A673 (cell line): ENCODE data around the gene STPG3. TPM values are rescaled to one million over a fixed set of nuclear protein-coding genes. Genes with fewer than 3 reads are reported as not detected.

ENCODE experiments used
- BruUV-seq: library from RNA; stranded (reverse); fragments of 400-500 nt; replicated peaks from 2 replicates; lab custom pipeline; 2021; lab: Mats Ljungman, UMichigan
- CTCF ChIA-PET: fragments of 300-600 bp; sonication (Branson Sonifier 250); formaldehyde crosslinking; loops from one replicate; lab custom pipeline; 2022; ENCODE audit warnings: antibody characterized with exemption; lab: Charles Lee
- POLR2A ChIA-PET: fragments of 300-600 bp; sonication (Branson Sonifier 250); formaldehyde crosslinking; loops from one replicate; lab custom pipeline; 2022; ENCODE audit warnings: antibody characterized with exemption; ENCODE audit not compliant: low non-redundant PET; lab: Charles Lee
- DNase-seq: peaks from one replicate; pipeline ENCODE4 v3.0.0-alpha.2; 2015; ENCODE audit warnings: low spot score
- H3K27ac ChIP-seq: fragments of 200-600 bp; sonication (generic); 2 replicates; pipeline ENCODE4 v1.5.1; 2016; ENCODE audit warnings: mixed run types, low read depth, mild to moderate bottlenecking, mixed read lengths, antibody characterized with exemption, low read length; ENCODE audit not compliant: poor library complexity, severe bottlenecking
- H3K27me3 ChIP-seq: fragments of 200-600 bp; sonication (generic); replicated peaks from 2 replicates; pipeline ENCODE4 v1.6.1; 2017; ENCODE audit warnings: mixed run types, low read depth, mild to moderate bottlenecking, mixed read lengths, antibody characterized with exemption, low read length; ENCODE audit not compliant: insufficient read depth, poor library complexity
- H3K36me3 ChIP-seq: fragments of 200-600 bp; sonication (generic); 2 replicates; pipeline ENCODE4 v1.6.1; 2016; ENCODE audit warnings: mixed run types, mild to moderate bottlenecking, mixed read lengths, antibody characterized with exemption, low read length; ENCODE audit not compliant: insufficient read depth, poor library complexity, severe bottlenecking
- H3K4me1 ChIP-seq: fragments of 200-600 bp; sonication (generic); 2 replicates; pipeline ENCODE4 v1.6.1; 2017; ENCODE audit warnings: mixed run types, mild to moderate bottlenecking, mixed read lengths, antibody characterized with exemption, low read length; ENCODE audit not compliant: insufficient read depth, poor library complexity, severe bottlenecking
- H3K4me3 ChIP-seq: fragments of 200-600 bp; sonication (generic); 2 replicates; pipeline ENCODE4 v1.5.1; 2016; ENCODE audit warnings: low read depth, mixed run types, mild to moderate bottlenecking, mixed read lengths, low read length; ENCODE audit not compliant: poor library complexity, severe bottlenecking
- H3K9me3 ChIP-seq: fragments of 200-600 bp; sonication (generic); 2 replicates; pipeline ENCODE4 v1.6.1; 2016; ENCODE audit warnings: mixed run types, low read depth, mild to moderate bottlenecking, mixed read lengths, antibody characterized with exemption, low read length; ENCODE audit not compliant: poor library complexity, severe bottlenecking
- CTCF ChIP-seq: fragments of 300-800, 200-600 bp; sonication (generic); conservative IDR thresholded peaks from 2 replicates; pipeline ENCODE4 v1.5.1; 2017; ENCODE audit warnings: low read depth, mild to moderate bottlenecking, antibody characterized with exemption, low read length, moderate library complexity, mixed read lengths
- EZH2 ChIP-seq: fragments of 200-600 bp; sonication (generic); IDR thresholded peaks from 2 replicates; pipeline ENCODE4 v1.6.1; 2017; ENCODE audit warnings: borderline replicate concordance, low read depth, mild to moderate bottlenecking, mixed read lengths, antibody characterized with exemption, low read length; ENCODE audit not compliant: poor library complexity, severe bottlenecking
- intact Hi-C: fragments of 100-400 bp; cut with micrococcal nuclease; formaldehyde crosslinking; loops from one replicate; pipeline ENCODE4 v1.10.0; 2022; ENCODE audit not compliant: unreplicated experiment
- total RNA-seq: library from RNA; stranded (reverse); gene quantifications from 2 replicates; pipeline ENCODE4 v1.2.3, GENCODE V29; 2021

Gene STPG3
- total RNA-seq, 1 experiment from 2014 or later, result not detected

GRCh38 chr9:137270929-137271695 is 20.0 kb downstream of the STPG3 start:
- intact Hi-C loops, result no loop called here
- ChIA-PET POLR2A (no interaction called here), CTCF (no interaction called here)
- Histone ChIP-seq H3K4me1 (no peaks in the 10 kb centered on the region), H3K4me3 (no peak overlapping the region), H3K27ac (no peak overlapping the region), H3K27me3 (no peaks in the 10 kb centered on the region), H3K9me3 (no peaks in the 10 kb centered on the region), H3K36me3 (peaks cover 25% of the 10 kb centered on the region)
- no peak for DNase-seq
- BruUV-seq, result no TSS peak
- no peak for TF ChIP-seq EZH2
- no peak for TF ChIP-seq CTCF

- CTCF ChIA-PET, result no interaction called here
- peaks cover 20% of the 10 kb centered on the region for H3K36me3 ChIP-seq
Measured at GRCh38 chr9:137271696-137272076, 20.6 kb downstream of the STPG3 start.

GRCh38 chr9:137272241-137273094 is 21.4 kb downstream of the STPG3 start:
- no peak overlapping the region for H3K27ac ChIP-seq
- H3K9me3 ChIP-seq, result no peaks in the 10 kb centered on the region
- no peak for DNase-seq
- H3K4me1 ChIP-seq, result peaks cover 13% of the 10 kb centered on the region
- no TSS peak for BruUV-seq
- TF ChIP-seq CTCF (no peak), EZH2 (no peak)
- POLR2A ChIA-PET, result no interaction called here
- CTCF ChIA-PET, result no interaction called here
- no peak overlapping the region for H3K4me3 ChIP-seq
- H3K27me3 ChIP-seq, result no peaks in the 10 kb centered on the region
- intact Hi-C loops, result no loop called here
- peaks cover 16% of the 10 kb centered on the region for H3K36me3 ChIP-seq

More at GRCh38 chr9:137271696-137272076, 20.6 kb downstream of the STPG3 start:
- TF ChIP-seq EZH2 (no peak), CTCF (no peak)
- H3K27ac ChIP-seq, result no peak overlapping the region
- no peak overlapping the region for H3K4me3 ChIP-seq
- BruUV-seq, result no TSS peak
- H3K27me3 ChIP-seq, result no peaks in the 10 kb centered on the region
- intact Hi-C loops, result no loop called here
- POLR2A ChIA-PET, result no interaction called here
- no peak for DNase-seq
- H3K4me1 ChIP-seq, result peaks cover 5% of the 10 kb centered on the region
- no peaks in the 10 kb centered on the region for H3K9me3 ChIP-seq
